Dedifferentiated amniotic fluid mesenchymal stem cell (primary cell): ENCODE data around the gene MC1R.

ENCODE experiments used
- DNase-seq: peaks from one replicate; pipeline ENCODE4 v3.0.0-alpha.2; 2016; ENCODE audit errors: extremely low spot score

Gene MC1R

GRCh38 chr16:89895482-89896250 lies 23.0 kb upstream of the MC1R start:
- DNase-seq: no peak

GRCh38 chr16:89897204-89897603 lies 21.5 kb upstream of the MC1R start:
- no peak for DNase-seq

- DNase-seq: no peak
Observed at GRCh38 chr16:89898201-89898967, 20.3 kb upstream of the MC1R start.

DNA sequence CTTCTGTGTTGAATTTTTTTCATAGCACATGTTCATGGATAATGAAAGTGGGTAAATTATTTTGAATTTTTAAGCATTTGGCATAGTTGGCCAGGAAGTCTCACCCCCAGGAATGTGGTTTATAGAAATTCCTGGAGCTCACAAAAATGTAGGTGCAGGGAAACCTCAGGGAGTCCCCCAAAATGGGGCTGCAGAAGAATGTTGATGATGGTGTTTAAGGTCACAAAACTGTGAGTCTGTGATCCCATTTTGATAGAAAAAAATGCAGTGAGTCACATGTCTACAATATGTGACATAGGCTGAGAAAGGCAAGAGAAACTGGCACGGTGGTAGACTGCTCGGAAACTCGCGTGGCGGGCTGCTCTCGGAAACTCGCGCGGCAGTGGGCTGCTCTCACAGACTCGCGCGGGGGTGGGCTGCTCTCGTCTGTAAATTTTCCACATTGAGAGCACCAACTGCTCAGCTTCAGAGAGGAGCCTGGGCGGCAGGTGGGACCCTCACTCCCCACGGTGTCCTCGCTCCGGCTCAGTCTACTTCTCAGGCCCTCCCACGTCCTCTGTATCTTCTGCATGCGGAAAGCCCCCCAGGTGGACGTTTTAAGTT lies 18.7 kb upstream of the MC1R start:
- no peak for DNase-seq

DNA sequence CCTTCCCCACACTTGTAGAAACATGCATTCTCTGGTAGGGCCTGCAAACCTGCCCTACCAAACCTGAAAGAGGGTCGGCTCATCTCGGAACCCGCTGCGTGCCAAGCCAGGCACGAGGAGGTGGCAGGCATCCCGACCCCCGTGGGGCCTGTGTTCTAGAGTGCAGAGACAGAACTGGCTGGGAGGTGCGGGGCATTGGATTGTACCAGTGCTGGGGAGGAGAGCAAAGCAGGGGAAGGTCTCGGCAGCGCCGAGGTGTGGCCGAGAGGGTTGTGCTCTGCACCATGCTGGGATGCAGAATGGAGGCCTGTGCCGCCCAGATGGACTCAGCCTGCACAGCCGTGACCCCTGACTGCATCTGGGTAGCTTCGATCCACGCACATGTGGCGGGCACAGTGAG lies 17.8 kb upstream of the MC1R start:
- no peak for DNase-seq

- no peak for DNase-seq
Observed at GRCh38 chr16:89902980-89903379, 15.7 kb upstream of the MC1R start.

GRCh38 chr16:89903908-89904515 lies 14.7 kb upstream of the MC1R start:
- DNase-seq: no peak

- no peak for DNase-seq
Observed at GRCh38 chr16:89904606-89905510, 13.8 kb upstream of the MC1R start.

GRCh38 chr16:89905511-89906139 lies 13.0 kb upstream of the MC1R start:
- no peak for DNase-seq

GRCh38 chr16:89906140-89907025 lies 12.3 kb upstream of the MC1R start:
- no peak for DNase-seq

DNA sequence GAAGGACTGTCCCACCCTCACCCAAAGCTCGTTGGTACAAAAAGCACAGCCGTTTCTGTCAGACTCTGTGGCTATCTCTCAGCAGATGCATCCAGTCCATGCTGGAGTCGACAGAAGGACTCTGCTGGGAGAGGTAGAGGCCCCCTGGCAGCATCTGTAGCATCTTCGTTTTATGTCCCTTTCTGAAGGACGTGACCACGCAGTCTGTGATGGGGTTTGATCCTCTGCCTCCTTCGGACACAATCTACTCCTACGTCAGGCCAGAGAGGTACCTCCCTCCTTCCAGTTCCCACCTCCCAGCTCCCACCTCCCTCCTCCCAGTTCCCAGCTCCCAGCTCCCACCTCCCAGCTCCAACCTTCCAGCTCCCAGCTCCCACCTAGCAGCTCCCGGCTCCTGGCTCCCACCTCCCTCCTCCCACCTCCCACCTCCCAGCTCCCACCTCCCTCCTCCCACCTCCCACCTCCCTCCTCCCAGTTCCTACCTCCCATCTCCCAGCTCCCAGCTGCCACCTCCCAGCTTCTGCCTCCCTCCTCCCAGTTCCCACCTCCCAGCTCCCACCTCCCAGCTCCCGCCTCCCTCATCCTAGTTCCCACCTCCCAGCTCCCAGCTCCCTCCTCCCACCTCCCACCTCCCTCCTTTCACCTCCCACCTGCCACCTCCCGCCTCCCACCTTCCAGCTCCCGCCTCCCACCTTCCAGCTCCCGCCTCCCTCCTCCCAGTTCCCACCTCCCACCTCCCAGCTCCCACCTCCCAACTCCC lies 11.4 kb upstream of the MC1R start:
- DNase-seq: no peak

DNA sequence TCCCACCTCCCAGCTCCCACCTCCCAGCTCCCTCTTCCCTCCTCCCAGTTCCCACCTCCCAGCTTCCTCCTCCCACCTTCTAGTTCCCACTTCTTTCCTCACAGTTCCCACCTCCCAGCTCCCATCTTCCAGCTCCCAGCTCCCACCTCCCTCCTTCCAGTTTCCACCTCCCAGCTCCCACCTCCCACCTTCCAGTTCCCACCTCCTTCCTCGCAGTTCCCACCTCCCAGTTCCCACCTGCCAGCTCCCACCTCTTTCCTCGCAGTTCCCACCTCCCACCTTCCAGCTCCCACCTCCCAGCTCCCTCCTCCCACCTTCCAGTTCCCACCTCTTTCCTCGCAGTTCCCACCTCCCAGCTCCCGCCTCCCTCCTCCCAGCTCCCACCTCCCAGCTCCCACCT lies 10.4 kb upstream of the MC1R start:
- DNase-seq: no peak

DNA sequence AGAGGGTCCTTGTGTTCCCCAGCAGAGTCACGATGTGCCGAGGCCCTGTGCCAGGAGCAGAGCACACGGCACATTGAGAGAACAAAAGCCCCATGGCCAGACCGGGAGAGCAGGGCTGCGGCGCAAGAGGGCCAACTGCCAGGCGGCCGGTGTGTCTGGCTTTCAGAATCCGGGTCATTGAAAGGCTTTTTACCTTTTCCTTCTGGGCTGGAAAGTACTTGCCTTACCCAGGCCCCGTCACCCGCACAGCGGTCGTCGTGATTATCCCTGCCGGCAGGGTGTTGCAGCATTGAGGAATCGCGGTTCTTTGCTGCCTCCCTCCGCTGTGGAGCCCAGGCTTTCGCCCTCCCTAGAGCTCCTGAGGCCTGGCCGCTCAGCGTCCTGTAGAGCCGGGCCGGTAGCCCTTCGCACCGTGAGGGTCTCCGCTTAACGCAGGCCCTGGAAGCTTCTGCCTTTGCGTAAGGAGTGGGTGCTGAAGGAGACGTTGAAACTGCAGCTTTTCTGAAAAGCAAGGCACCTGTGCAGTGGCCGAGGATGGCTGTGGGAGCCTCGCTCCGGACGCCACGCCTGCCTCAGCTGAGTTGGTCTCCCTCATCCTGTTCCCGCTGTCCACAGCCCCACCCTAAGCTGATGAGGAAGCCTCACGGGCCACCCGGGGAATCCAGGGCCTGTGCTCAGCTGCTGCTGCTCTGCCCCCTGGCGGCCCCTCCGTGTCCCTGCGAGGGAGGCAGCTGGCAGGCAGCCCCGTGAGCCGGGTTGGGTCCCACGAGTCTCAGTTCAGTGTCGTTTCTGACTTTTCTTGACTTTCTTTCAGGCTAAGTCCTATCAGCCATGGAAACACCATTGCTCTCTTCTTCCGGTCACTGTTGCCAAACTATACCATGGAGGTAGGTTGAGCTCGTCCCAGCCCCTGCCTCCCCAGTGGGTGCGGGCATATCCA lies 8.6 kb upstream of the MC1R start:
- DNase-seq: no peak

DNA sequence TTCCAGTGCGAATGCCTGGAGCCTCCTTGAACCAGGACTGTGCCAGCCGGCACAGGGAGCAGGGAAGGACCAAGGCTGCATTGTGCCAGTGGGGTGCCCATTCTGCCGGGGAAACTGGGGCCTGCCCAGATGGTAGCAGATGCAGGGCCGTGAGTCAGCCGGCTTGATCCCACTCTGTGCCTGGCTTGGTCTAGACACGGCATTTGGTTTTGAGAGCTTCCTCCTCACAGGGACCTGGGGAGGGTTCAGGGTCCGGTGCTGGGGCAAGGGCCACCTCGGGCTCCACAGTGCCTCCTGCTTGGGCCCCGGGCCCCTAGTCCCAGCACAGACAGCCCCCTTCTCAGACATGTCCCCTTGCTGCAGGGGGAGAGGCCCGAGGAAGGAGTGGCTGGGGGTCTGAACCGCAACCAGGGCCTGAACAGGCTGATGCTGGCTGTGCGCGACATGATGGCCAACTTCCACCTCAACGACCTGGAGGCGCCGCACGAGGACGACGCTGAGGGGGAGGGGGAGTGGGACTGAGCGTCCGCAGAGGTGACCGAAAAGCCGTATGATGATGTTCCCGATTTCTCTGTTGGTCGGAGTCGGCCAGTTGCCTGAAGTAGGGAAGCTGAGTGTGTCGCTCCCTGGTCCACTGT lies 7.8 kb upstream of the MC1R start:
- DNase-seq: no peak

DNA sequence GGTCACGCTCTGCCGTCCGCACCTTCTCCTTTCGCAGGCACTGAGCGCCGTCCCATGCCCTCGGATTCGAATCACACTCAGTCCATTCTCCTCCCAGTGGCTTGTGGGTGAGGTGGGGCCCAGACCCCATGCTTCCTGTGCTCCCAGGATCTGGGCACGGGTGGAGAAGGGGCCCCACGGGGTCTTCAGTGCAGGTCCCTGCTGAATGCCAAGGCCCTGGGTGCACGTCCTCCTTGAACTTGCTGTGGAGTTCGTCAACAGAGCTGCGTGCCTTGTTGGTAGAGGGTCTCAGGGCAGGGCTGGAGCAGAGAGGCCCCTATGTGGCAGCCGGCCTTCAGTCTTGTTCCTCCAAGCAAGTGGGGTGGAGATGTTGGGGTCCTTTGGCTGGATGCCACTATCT lies 7.3 kb upstream of the MC1R start:
- DNase-seq: no peak

- no peak for DNase-seq
Observed at GRCh38 chr16:89912143-89912542, 6.5 kb upstream of the MC1R start.

DNA sequence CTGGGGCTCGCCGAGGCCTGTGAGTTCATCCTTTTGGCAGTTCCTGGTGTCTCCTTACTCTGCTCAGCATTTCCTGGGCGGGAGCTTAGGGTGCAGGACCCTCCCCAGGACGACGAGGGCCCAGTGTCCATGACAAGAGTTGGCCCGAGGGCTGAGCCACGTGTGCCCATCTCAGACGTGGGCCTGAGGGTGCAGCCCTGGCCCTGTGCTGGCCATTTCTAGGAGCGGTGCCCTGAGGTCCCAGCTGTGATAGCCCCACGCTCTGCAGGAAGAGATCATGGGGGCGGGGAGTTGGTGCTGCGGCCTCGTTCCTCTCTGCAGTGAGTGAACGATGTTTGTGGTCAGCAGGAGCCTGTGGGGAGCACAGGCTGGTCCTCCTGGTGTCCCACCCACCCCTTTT lies 6.0 kb upstream of the MC1R start:
- no peak for DNase-seq
